Trophoblast cell (in vitro differentiated cells and primary cell): ENCODE results near the gene RAD51B.

ENCODE experiments used
- DNase-seq, 2 donors: peaks; one replicate each; pipeline ENCODE4 v3.0.0-alpha.2; 2016
- H2AFZ ChIP-seq: 2 replicates; pipeline ENCODE4 v1.6.1; 2013; ENCODE audit warnings: low read length, moderate library complexity, mild to moderate bottlenecking; ENCODE audit not compliant: insufficient read depth, poor library complexity
- H2AK5ac ChIP-seq: 2 replicates; pipeline ENCODE4 v1.6.1; 2013; ENCODE audit warnings: mild to moderate bottlenecking, low read length
- H2BK120ac ChIP-seq: 2 replicates; pipeline ENCODE4 v1.6.1; 2013; ENCODE audit warnings: low read length, mild to moderate bottlenecking, moderate library complexity; ENCODE audit not compliant: insufficient read depth, poor library complexity
- H2BK12ac ChIP-seq: 2 replicates; pipeline ENCODE4 v1.6.1; 2013; ENCODE audit warnings: mild to moderate bottlenecking, low read length, moderate library complexity
- H2BK5ac ChIP-seq: 2 replicates; pipeline ENCODE4 v1.6.1; 2013; ENCODE audit warnings: low read length, low read depth, moderate library complexity, mild to moderate bottlenecking; ENCODE audit not compliant: poor library complexity
- H3K14ac ChIP-seq: 2 replicates; pipeline ENCODE4 v1.6.1; 2013; ENCODE audit warnings: mild to moderate bottlenecking, low read length
- H3K18ac ChIP-seq: 2 replicates; pipeline ENCODE4 v1.6.1; 2013; ENCODE audit warnings: mild to moderate bottlenecking, low read length
- H3K23ac ChIP-seq: 2 replicates; pipeline ENCODE4 v1.6.1; 2013; ENCODE audit warnings: low read length
- H3K27ac ChIP-seq: 2 replicates; pipeline ENCODE4 v1.5.1; 2013; ENCODE audit warnings: low read depth, mild to moderate bottlenecking, inconsistent platforms, low read length, moderate library complexity
- H3K27me3 ChIP-seq: 2 replicates; pipeline ENCODE4 v1.6.1; 2013; ENCODE audit warnings: inconsistent platforms, mild to moderate bottlenecking, low read length, moderate library complexity; ENCODE audit not compliant: insufficient read depth
- H3K36me3 ChIP-seq, 2 experiments: 1 replicate in 1 of 2; 2 replicates in 1 of 2; pipeline ENCODE4 v1.6.1; 2013; ENCODE audit warnings: low read length in 2 of 2, mild to moderate bottlenecking in 2 of 2, moderate library complexity in 1 of 2; ENCODE audit not compliant: insufficient read depth in 2 of 2, control insufficient read depth in 1 of 2
- H3K4ac ChIP-seq: 2 replicates; pipeline ENCODE4 v1.6.1; 2013; ENCODE audit warnings: low read depth, mild to moderate bottlenecking, low read length, moderate library complexity
- H3K4me1 ChIP-seq, 2 experiments: 1 replicate in 1 of 2; 2 replicates in 1 of 2; pipeline ENCODE4 v1.6.1; 2013; ENCODE audit warnings: low read length in 2 of 2, mild to moderate bottlenecking in 2 of 2, moderate library complexity in 1 of 2; ENCODE audit not compliant: insufficient read depth in 2 of 2, control insufficient read depth in 1 of 2
- H3K4me2 ChIP-seq: 2 replicates; pipeline ENCODE4 v1.6.1; 2013; ENCODE audit warnings: inconsistent platforms, mild to moderate bottlenecking, low read length, moderate library complexity
- H3K4me3 ChIP-seq: 2 replicates; pipeline ENCODE4 v1.5.1; 2013; ENCODE audit warnings: mild to moderate bottlenecking, low read depth, low read length, inconsistent platforms
- H3K79me1 ChIP-seq: one replicate; pipeline ENCODE4 v1.6.1; 2013; ENCODE audit warnings: low read length
- H3K79me2 ChIP-seq: 2 replicates; pipeline ENCODE4 v1.6.1; 2013; ENCODE audit warnings: low read length, mild to moderate bottlenecking; ENCODE audit not compliant: control insufficient read depth, insufficient read depth, poor library complexity
- H3K9ac ChIP-seq: 2 replicates; pipeline ENCODE4 v1.6.1; 2013; ENCODE audit warnings: mild to moderate bottlenecking, low read length
- H3K9me3 ChIP-seq: 2 replicates; pipeline ENCODE4 v1.6.1; 2013; ENCODE audit warnings: low read depth, mild to moderate bottlenecking, control low read depth, inconsistent platforms, low read length; ENCODE audit not compliant: insufficient read depth
- H4K12ac ChIP-seq: 2 replicates; pipeline ENCODE4 v1.6.1; 2013; ENCODE audit warnings: low read depth, mild to moderate bottlenecking, low read length, moderate library complexity
- H4K8ac ChIP-seq: 2 replicates; pipeline ENCODE4 v1.6.1; 2013; ENCODE audit warnings: low read depth, mild to moderate bottlenecking, low read length, moderate library complexity
- H4K91ac ChIP-seq: one replicate; pipeline ENCODE4 v1.6.1; 2013; ENCODE audit warnings: low read depth, mild to moderate bottlenecking, low read length, moderate library complexity
- WGBS: extraction: QIAGEN DNeasy Blood & Tissue Kit; methylation state at CpG from one replicate; pipeline ENCODE4 v1.1.7; 2013; ENCODE audit warnings: missing lambda C conversion rate; ENCODE audit not compliant: insufficient read length, insufficient coverage; ENCODE audit errors: extremely low coverage; 5-methylcytosine and 5-hydroxymethylcytosine counted together

The RAD51B gene

GRCh38 chr14:68724914-68725313, 905.3 kb downstream of the RAD51B start:
- Histone ChIP-seq H3K4me2 (no peak overlapping the region), H3K79me2 (no peaks in the 10 kb centered on the region), H3K27me3 (no peaks in the 10 kb centered on the region), H3K14ac (no peak overlapping the region), H2BK12ac (no peak overlapping the region), H3K18ac (no peak overlapping the region), H2BK120ac (no peak overlapping the region), H3K36me3 (no peaks in the 10 kb centered on the region), H2AK5ac (no peak overlapping the region), H3K4ac (no peak overlapping the region), H2AFZ (no peak overlapping the region), H3K9me3 (peaks cover 2% of the 10 kb centered on the region), H4K91ac (no peak overlapping the region), H3K27ac (no peak overlapping the region), H4K8ac (no peak overlapping the region), H3K9ac (no peak overlapping the region), H3K79me1 (peaks cover 1% of the 10 kb centered on the region), H2BK5ac (no peak overlapping the region), H4K12ac (no peak overlapping the region), H3K23ac (no peak overlapping the region), H3K4me1 (peaks cover 3% of the 10 kb centered on the region in 2 experiments), H3K4me3 (no peak overlapping the region)
- DNase-seq: no peak
- WGBS: no CpG with 5 or more reads among the region's 3 CpGs

- H2BK5ac ChIP-seq: no peak overlapping the region
- H3K14ac ChIP-seq: no peak overlapping the region
- H3K36me3 ChIP-seq: no peaks in the 10 kb centered on the region
- H3K18ac ChIP-seq: no peak overlapping the region
- H4K12ac ChIP-seq: no peak overlapping the region
- no peak overlapping the region for H3K4me3 ChIP-seq
- H4K8ac ChIP-seq: no peak overlapping the region
- no peak overlapping the region for H3K4me2 ChIP-seq
- H2BK120ac ChIP-seq: no peak overlapping the region
- no peaks in the 10 kb centered on the region for H3K27me3 ChIP-seq
- no peak overlapping the region for H4K91ac ChIP-seq
- H2BK12ac ChIP-seq: no peak overlapping the region
- H3K79me1 ChIP-seq: peaks cover 4% of the 10 kb centered on the region
- no peak overlapping the region for H3K23ac ChIP-seq
- H2AFZ ChIP-seq: no peak overlapping the region
- H3K4me1 ChIP-seq: peaks cover 6 to 7% of the 10 kb centered on the region in 2 experiments
- no peak overlapping the region for H2AK5ac ChIP-seq
- no peak overlapping the region for H3K9ac ChIP-seq
- H3K9me3 ChIP-seq: peaks cover 2% of the 10 kb centered on the region
- H3K27ac ChIP-seq: no peak overlapping the region
- no CpG with 5 or more reads among the region's 5 CpGs for WGBS
- DNase-seq: no peak
- no peak overlapping the region for H3K4ac ChIP-seq
- no peaks in the 10 kb centered on the region for H3K79me2 ChIP-seq
These were observed 906.6 kb downstream of the RAD51B start for GRCh38 chr14:68726093-68726695.

- no peak overlapping the region for H2AK5ac ChIP-seq
- WGBS: no CpG with 5 or more reads among the region's 5 CpGs
- no peak overlapping the region for H4K91ac ChIP-seq
These were observed 907.9 kb downstream of the RAD51B start for GRCh38 chr14:68727315-68728047.

GRCh38 chr14:68728342-68729106, 908.9 kb downstream of the RAD51B start:
- no CpG with 5 or more reads among the region's 10 CpGs for WGBS
- Histone ChIP-seq H3K27ac (no peak overlapping the region), H3K36me3 (no peaks in the 10 kb centered on the region), H3K4me2 (no peak overlapping the region), H2BK5ac (no peak overlapping the region), H2BK12ac (no peak overlapping the region), H3K79me1 (peaks cover 4% of the 10 kb centered on the region), H3K18ac (no peak overlapping the region), H3K23ac (no peak overlapping the region), H3K4ac (no peak overlapping the region), H3K4me1 (peaks cover 8% of the 10 kb centered on the region in 2 experiments), H3K27me3 (no peaks in the 10 kb centered on the region), H3K9ac (no peak overlapping the region), H4K91ac (no peak overlapping the region), H2BK120ac (no peak overlapping the region), H3K79me2 (no peaks in the 10 kb centered on the region), H3K4me3 (no peak overlapping the region), H2AFZ (no peak overlapping the region), H3K14ac (no peak overlapping the region), H4K12ac (no peak overlapping the region), H2AK5ac (no peak overlapping the region), H3K9me3 (no peaks in the 10 kb centered on the region), H4K8ac (no peak overlapping the region)
- DNase-seq: no peak

More at GRCh38 chr14:68727315-68728047, 907.9 kb downstream of the RAD51B start:
- Histone ChIP-seq H2AFZ (no peak overlapping the region), H3K36me3 (no peaks in the 10 kb centered on the region), H3K9me3 (peaks cover 2% of the 10 kb centered on the region), H2BK120ac (no peak overlapping the region), H3K27me3 (no peaks in the 10 kb centered on the region), H2BK5ac (no peak overlapping the region), H4K8ac (no peak overlapping the region), H4K12ac (no peak overlapping the region), H3K4me2 (no peak overlapping the region), H3K27ac (no peak overlapping the region), H3K23ac (no peak overlapping the region), H3K79me1 (peaks cover 4% of the 10 kb centered on the region), H3K4ac (no peak overlapping the region), H3K79me2 (no peaks in the 10 kb centered on the region), H3K18ac (no peak overlapping the region), H3K4me1 (peaks cover 8% of the 10 kb centered on the region in 2 experiments), H3K4me3 (no peak overlapping the region), H3K14ac (no peak overlapping the region), H2BK12ac (no peak overlapping the region), H3K9ac (no peak overlapping the region)
- peak in 1 of 2 donors; percentile 12 for DNase-seq
